Naive thymus-derived CD4-positive, alpha-beta T cell (primary cell): ENCODE measurements around the gene ERI2. TPM values are rescaled to one million over a fixed set of nuclear protein-coding genes. Genes with fewer than 3 reads are reported as not detected.
"Not testable (repeated sequence)": the region's sequence is repeated elsewhere in the genome, so short reads cannot be mapped to it uniquely, and the experiment has no call there.

Experiments
- ATAC-seq: fragments of 150-1000 bp; cut with Tn5 transposase; 2 replicates; pipeline ENCODE4 v1.10.0; 2021; ENCODE audit warnings: mild to moderate bottlenecking, moderate library complexity
- CTCF ChIA-PET: fragments of 350-600 bp; sonication (Branson Sonifier 250); formaldehyde crosslinking; loops from one replicate; lab custom pipeline; 2021; ENCODE audit warnings: antibody characterized with exemption; lab: Charles Lee
- POLR2A ChIA-PET: fragments of 350-600 bp; sonication (Branson Sonifier 250); formaldehyde crosslinking; loops from one replicate; lab custom pipeline; 2021; ENCODE audit warnings: antibody characterized with exemption, inconsistent platforms; lab: Charles Lee
- DNase-seq, 9 donors: peaks; one replicate each; pipeline versions ENCODE4 v3.0.0 to v3.0.0-alpha.2; 2020 to 2022; ENCODE audit warnings: mixed read lengths in 1 of 9
- H3K27ac ChIP-seq: one replicate; pipeline ENCODE4 v1.7.0; 2013; ENCODE audit warnings: mild to moderate bottlenecking, low read depth, low read length, moderate library complexity
- H3K27me3 ChIP-seq, 2 donors: one replicate each; pipeline ENCODE4 v1.7.0; 2013; ENCODE audit warnings: low read length in 2 of 2, mild to moderate bottlenecking in 2 of 2, moderate library complexity in 2 of 2; ENCODE audit not compliant: control insufficient read depth in 2 of 2, insufficient read depth in 2 of 2
- H3K36me3 ChIP-seq, 3 experiments: 1 replicate in 2 of 3; 2 replicates in 1 of 3; pipeline ENCODE4 v1.7.0; 2013; ENCODE audit warnings: low read length in 3 of 3, mild to moderate bottlenecking in 3 of 3, moderate library complexity in 1 of 3; ENCODE audit not compliant: insufficient read depth in 3 of 3, control insufficient read depth in 2 of 3
- H3K4me1 ChIP-seq, 2 donors: one replicate each; pipeline ENCODE4 v1.7.0; 2013; ENCODE audit warnings: low read length in 2 of 2, mild to moderate bottlenecking in 2 of 2, moderate library complexity in 1 of 2; ENCODE audit not compliant: control insufficient read depth in 2 of 2, insufficient read depth in 2 of 2
- H3K4me3 ChIP-seq: 2 replicates; pipeline ENCODE4 v1.7.0; 2013; ENCODE audit warnings: mild to moderate bottlenecking, low read length
- H3K9me3 ChIP-seq, 3 experiments: 1 replicate in 2 of 3; 2 replicates in 1 of 3; pipeline ENCODE4 v1.7.0; 2013; ENCODE audit warnings: low read length in 3 of 3; ENCODE audit not compliant: control insufficient read depth in 2 of 3
- H3K27ac Mint-ChIP-seq, 9 donors: one replicate each; pipeline ENCODE4 v1.8.0; 2020 to 2022; ENCODE audit warnings: mixed read lengths in 9 of 9, mild to moderate bottlenecking in 8 of 9, moderate library complexity in 5 of 9, inconsistent platforms in 2 of 9
- H3K27me3 Mint-ChIP-seq, 5 donors: one replicate each; pipeline ENCODE4 v1.8.0; 2021 to 2022; ENCODE audit warnings: mixed read lengths in 5 of 5, mild to moderate bottlenecking in 1 of 5
- H3K36me3 Mint-ChIP-seq, 5 donors: one replicate each; pipeline ENCODE4 v1.8.0; 2020 to 2022; ENCODE audit warnings: mixed read lengths in 5 of 5, mild to moderate bottlenecking in 3 of 5, inconsistent platforms in 1 of 5
- H3K4me1 Mint-ChIP-seq, 7 donors: one replicate each; pipeline ENCODE4 v1.8.0; 2020 to 2022; ENCODE audit warnings: mixed read lengths in 7 of 7, mild to moderate bottlenecking in 3 of 7, inconsistent platforms in 1 of 7
- H3K4me3 Mint-ChIP-seq, 10 donors: one replicate each; pipeline ENCODE4 v1.8.0; 2020 to 2022; ENCODE audit warnings: mild to moderate bottlenecking in 10 of 10, mixed read lengths in 10 of 10, moderate library complexity in 6 of 10, inconsistent platforms in 2 of 10
- H3K9me3 Mint-ChIP-seq, 11 donors: one replicate each; pipeline ENCODE4 v1.8.0; 2020 to 2022; ENCODE audit warnings: mixed read lengths in 11 of 11, mild to moderate bottlenecking in 4 of 11, inconsistent platforms in 1 of 11, moderate library complexity in 1 of 11
- intact Hi-C, 2 donors: fragments of 100-400 bp; cut with micrococcal nuclease; formaldehyde crosslinking; loops; one replicate each; pipeline ENCODE4 v1.15.1; 2023
- polyA plus RNA-seq, 2 donors: library from polyadenylated mRNA; unstranded; fragments of 300-500 nt; fragmentation: Illumina TruSeq; gene quantifications; one replicate each; pipeline ENCODE4 v1.2.3, GENCODE V29; 2021
- total RNA-seq, 6 experiments: library from RNA in 5 of 6; stranded (reverse) in 5 of 6; gene quantifications; 1 replicate in 5 of 6; 2 replicates in 1 of 6; pipeline ENCODE4 v1.2.3 and lab custom pipeline; 2021 to 2026

The ERI2 gene
- total and polyA plus RNA-seq, 7 experiments from 2014 or later = 1.8 to 10.4 (median 3.4) TPM

DNA sequence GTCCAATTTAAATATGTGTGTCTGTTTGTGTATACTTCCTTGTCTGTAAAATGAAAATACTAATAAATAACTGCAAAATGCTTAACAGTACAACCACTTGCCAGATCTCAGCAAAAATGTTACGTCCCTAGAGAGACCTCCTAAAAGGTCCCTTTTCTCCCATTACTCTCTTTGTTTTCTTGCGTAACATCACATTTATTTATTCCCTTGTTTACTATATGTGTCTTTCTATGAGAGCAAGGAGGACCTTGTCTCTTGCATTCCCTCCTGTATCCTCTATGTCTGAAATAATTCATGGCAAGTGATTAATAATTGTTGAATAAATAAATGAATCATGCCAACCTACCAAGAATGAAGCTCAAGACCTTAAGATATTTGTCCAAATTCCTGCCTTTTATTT lies 40.5 kb downstream of the ERI2 start:
- no peak overlapping the region for H3K4me3 ChIP-seq
- no peak for ATAC-seq
- H3K36me3 ChIP-seq = no peaks in the 10 kb centered on the region
- H3K27ac Mint-ChIP-seq = peak overlapping the region in 2 of 9 donors; percentile 22 to 92
- ChIA-PET POLR2A (interaction anchor here (1.5 kb wide), 1 partner anchor 24 kb away, joined by 8 read pairs; the partner anchor contains the start of gene THUMPD1), CTCF (no interaction called here)
- H3K27ac ChIP-seq = no peak overlapping the region
- no peak for DNase-seq
- peaks cover 8 to 21% (median 16%) of the 10 kb centered on the region in 5 donors for H3K36me3 Mint-ChIP-seq
- peaks cover 4 to 13% of the 10 kb centered on the region in 2 donors for H3K4me1 ChIP-seq
- H3K9me3 ChIP-seq = no peaks in the 10 kb centered on the region
- H3K9me3 Mint-ChIP-seq = peaks cover 0 to 17% (median 5%) of the 10 kb centered on the region in 11 donors
- no peaks in the 10 kb centered on the region for H3K27me3 ChIP-seq
- intact Hi-C loops = loop anchor here in 1 of 2 donors (2.0 kb wide), 1 partner anchor 41 kb away; the partner anchor contains the start of genes ERI2 and REXO5
- H3K27me3 Mint-ChIP-seq = no peaks in the 10 kb centered on the region
- peaks cover 6 to 46% (median 31%) of the 10 kb centered on the region in 7 donors for H3K4me1 Mint-ChIP-seq
- no peak overlapping the region for H3K4me3 Mint-ChIP-seq

DNA sequence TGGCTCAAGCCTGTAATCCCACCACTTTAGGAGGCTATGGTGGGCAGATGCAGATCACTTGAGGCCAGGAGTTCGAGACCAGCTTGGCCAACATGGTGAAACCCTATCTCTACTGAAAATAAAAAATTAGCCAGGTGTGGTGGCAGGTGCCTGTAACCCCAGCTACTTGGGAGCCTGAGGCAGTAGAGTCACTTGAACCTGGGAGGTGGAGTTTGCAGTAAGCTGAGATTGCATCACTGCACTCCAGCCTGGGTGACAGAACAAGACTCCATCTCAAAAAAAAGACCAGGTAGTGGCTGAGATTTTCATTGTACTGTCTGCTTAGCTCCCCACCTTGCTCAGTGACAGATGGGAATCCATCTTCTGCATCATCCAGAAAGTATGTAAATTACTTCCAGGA lies 41.8 kb downstream of the ERI2 start:
- peak overlapping the region in 2 of 10 donors; percentile 19 to 21 for H3K4me3 Mint-ChIP-seq
- peak overlapping the region; percentile 72 for H3K27ac ChIP-seq
- peaks cover 4 to 13% of the 10 kb centered on the region in 2 donors for H3K4me1 ChIP-seq
- POLR2A ChIA-PET = interaction anchor here (1.5 to 2.0 kb wide), 2 partner anchors 23 kb away, joined by 8 to 19 read pairs; partner anchors contain the start of gene THUMPD1
- H3K27me3 Mint-ChIP-seq, H3K27me3 ChIP-seq, H3K9me3 ChIP-seq, DNase-seq, CTCF ChIA-PET, ATAC-seq, H3K4me3 ChIP-seq, H3K36me3 ChIP-seq: not testable (repeated sequence)
- intact Hi-C loops = loop anchor here in 1 of 2 donors (2.0 kb wide), 1 partner anchor 42 kb away; the partner anchor contains the start of genes ERI2 and REXO5
- peaks cover 7 to 46% (median 31%) of the 10 kb centered on the region in 7 donors for H3K4me1 Mint-ChIP-seq
- H3K9me3 Mint-ChIP-seq = peaks cover 0 to 28% (median 8%) of the 10 kb centered on the region in 11 donors
- H3K27ac Mint-ChIP-seq = peak overlapping the region in 5 of 9 donors; percentile 48 to 96 (median 93)
- H3K36me3 Mint-ChIP-seq = peaks cover 9 to 28% (median 21%) of the 10 kb centered on the region in 5 donors

DNA sequence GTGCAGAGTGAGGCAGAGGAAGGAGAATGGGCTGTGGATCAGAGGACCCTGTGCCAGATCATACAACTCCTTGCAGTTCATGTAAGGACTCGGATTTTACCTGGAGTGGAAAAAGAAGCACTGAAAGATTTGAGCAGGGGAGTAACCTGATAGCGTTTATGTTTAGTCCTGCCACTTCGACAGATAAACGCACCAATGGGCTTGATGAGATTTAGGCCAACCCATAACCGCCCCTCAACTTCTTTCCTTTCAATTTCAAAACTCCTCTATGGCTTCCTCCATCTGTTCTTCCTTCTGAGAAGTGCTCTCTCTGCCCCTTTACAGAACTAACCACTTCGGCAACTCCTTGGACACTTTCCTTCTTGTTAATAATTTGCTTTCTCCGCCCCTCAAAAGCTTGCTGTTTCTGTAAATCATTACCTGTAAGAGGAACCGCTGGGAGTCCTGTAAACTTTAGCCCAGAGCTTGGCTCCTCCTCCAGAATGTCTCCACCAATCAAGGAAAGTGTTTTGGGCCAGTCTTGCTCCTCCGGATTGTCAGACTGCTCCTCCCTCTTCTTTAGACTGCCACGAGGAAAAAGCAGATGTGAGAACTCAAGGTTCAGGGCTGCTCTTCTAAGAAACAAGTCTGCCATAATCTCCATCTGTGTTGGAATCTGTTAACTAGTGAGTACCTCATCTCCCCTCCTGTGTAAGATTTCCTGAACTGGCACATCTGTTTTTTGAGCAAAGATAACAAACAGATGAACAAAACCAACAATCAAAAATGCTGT lies 42.6 kb downstream of the ERI2 start, which contains the start of gene ACSM3:
Gene ACSM3 (plus strand): TSS at position 554 of the 772 bp plus-strand sequence. CDS start 6,021 bp downstream, outside the sequence.
- Mint-ChIP-seq H3K4me1 (peaks cover 7 to 46% (median 31%) of the 10 kb centered on the region in 7 donors), H3K36me3 (peaks cover 9 to 28% (median 24%) of the 10 kb centered on the region in 5 donors), H3K27ac (peak within 1 kb of the TSS; percentile 90 to 96 (median 93)), H3K27me3 (no peaks in the 10 kb centered on the region), H3K4me3 (peak within 1 kb of the TSS; percentile 80 to 97 (median 93)), H3K9me3 (peaks cover 0 to 30% (median 8%) of the 10 kb centered on the region in 11 donors)
- ChIA-PET POLR2A (interaction anchor here (0.9 to 2.0 kb wide), 3 partner anchors 9 to 22 kb away, joined by 3 to 19 read pairs (median 4); partner anchors contain the start of gene THUMPD1), CTCF (interaction anchor here (0.6 kb wide), 1 partner anchor 22 kb away, joined by 3 read pairs; the partner anchor contains the start of gene THUMPD1)
- no peaks in the 10 kb centered on the region for H3K9me3 ChIP-seq
- no peaks in the 10 kb centered on the region for H3K27me3 ChIP-seq
- H3K4me1 ChIP-seq = peaks cover 4 to 13% of the 10 kb centered on the region in 2 donors
- H3K4me3 ChIP-seq = peak within 1 kb of the TSS; percentile 72
- ATAC-seq (peak; percentile 99), DNase-seq (peak in 8 of 9 donors; percentile 51 to 84 (median 79))
- H3K27ac ChIP-seq = peak within 1 kb of the TSS; percentile 72
- no peaks in the 10 kb centered on the region for H3K36me3 ChIP-seq
- intact Hi-C loops = loop anchor here (1.0 to 2.0 kb wide), 6 partner anchors 22 to 395 kb away; partner anchors contain the start of genes ERI2 (in 2 of the 2), REXO5 (in 2 of the 2), THUMPD1 (in 2 of the 2) and DCUN1D3 (in 1 of the 2)

DNA sequence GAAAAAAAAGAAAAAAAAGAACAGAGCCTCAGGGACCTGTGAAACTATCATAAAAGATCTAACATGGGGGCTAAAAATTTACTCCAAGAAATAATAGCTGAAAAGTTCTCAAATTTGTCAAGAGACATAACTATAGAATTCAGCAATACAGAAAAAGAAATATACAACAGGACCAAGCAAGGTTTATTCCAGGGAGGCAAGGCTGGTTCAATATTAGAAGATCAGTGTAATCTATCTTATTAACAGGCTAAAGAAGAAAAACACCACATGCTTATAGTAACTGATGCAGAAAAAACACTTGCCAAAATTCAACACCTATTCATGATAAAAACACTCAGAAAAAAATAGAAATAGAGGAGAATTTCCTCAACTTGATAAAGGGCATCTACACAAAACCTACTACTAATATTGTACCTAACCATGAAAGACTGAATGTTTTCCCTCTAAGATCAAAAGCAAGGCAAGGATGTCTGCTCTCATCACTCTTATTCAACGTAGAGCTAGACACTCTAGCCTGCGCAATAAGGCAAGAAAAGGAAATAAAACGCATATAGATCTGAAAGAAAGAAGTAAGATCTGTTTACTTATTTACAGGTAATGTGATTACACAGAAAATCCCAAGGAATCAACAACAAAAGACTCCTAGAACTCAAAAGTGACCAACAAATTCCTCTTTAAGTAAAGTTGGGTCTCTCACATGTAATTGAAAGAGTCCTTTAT lies 43.7 kb downstream of the ERI2 start:
- H3K4me3 Mint-ChIP-seq = peak overlapping the region in 9 of 10 donors; percentile 80 to 97 (median 93)
- no peak overlapping the region for H3K4me3 ChIP-seq
- no peaks in the 10 kb centered on the region for H3K9me3 ChIP-seq
- DNase-seq (no peak), ATAC-seq (no peak)
- intact Hi-C loops = loop anchor here (1.0 to 2.0 kb wide), 5 partner anchors 21 to 396 kb away; partner anchors contain the start of genes THUMPD1 (in 2 of the 2), DCUN1D3 (in 1 of the 2), ERI2 (in 1 of the 2) and LDAF1 (in 1 of the 2)
- peak overlapping the region; percentile 72 for H3K27ac ChIP-seq
- H3K36me3 ChIP-seq = no peaks in the 10 kb centered on the region
- peak overlapping the region; percentile 90 to 96 (median 93) for H3K27ac Mint-ChIP-seq
- CTCF ChIA-PET = no interaction called here
- H3K27me3 Mint-ChIP-seq = no peaks in the 10 kb centered on the region
- peaks cover 4 to 13% of the 10 kb centered on the region in 2 donors for H3K4me1 ChIP-seq
- H3K27me3 ChIP-seq = no peaks in the 10 kb centered on the region
- POLR2A ChIA-PET = interaction anchor here (0.7 to 2.0 kb wide), 3 partner anchors 14 to 21 kb away, joined by 3 to 19 read pairs (median 4); partner anchors contain the start of gene THUMPD1
- H3K9me3 Mint-ChIP-seq = peaks cover 0 to 30% (median 8%) of the 10 kb centered on the region in 11 donors
- H3K36me3 Mint-ChIP-seq = peaks cover 9 to 28% (median 24%) of the 10 kb centered on the region in 5 donors
- peaks cover 7 to 46% (median 31%) of the 10 kb centered on the region in 7 donors for H3K4me1 Mint-ChIP-seq

DNA sequence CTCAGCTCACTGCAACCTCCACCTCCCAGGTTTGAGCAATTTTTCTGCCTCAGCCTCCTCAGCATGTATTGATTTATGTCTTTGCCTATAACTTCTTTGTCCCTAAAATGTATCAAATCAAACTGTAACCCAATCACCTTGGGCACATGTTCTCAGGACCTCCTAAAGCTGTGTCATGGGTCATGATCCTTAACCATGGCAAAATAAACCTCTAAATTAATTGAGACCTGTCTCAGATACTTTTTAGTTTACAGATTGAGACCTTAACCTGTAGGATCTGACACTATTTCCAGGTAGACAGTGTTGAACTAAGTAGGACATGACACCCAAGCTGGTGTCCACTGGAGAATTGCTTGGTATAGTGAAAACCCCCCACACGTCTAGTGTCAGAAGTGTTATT lies 45.1 kb downstream of the ERI2 start:
- Histone ChIP-seq H3K27ac (no peak overlapping the region), H3K4me3 (no peak overlapping the region), H3K36me3 (no peaks in the 10 kb centered on the region), H3K27me3 (no peaks in the 10 kb centered on the region), H3K4me1 (peaks cover 4 to 13% of the 10 kb centered on the region in 2 donors), H3K9me3 (no peaks in the 10 kb centered on the region)
- ChIA-PET CTCF (no interaction called here), POLR2A (no interaction called here)
- Mint-ChIP-seq H3K36me3 (peaks cover 9 to 28% (median 24%) of the 10 kb centered on the region in 5 donors), H3K9me3 (peaks cover 0 to 30% (median 8%) of the 10 kb centered on the region in 11 donors), H3K4me3 (peak overlapping the region in 3 of 10 donors; percentile 1 to 35 (median 14)), H3K27me3 (no peaks in the 10 kb centered on the region), H3K27ac (no peak overlapping the region), H3K4me1 (peaks cover 7 to 46% (median 31%) of the 10 kb centered on the region in 7 donors)
- intact Hi-C loops = no loop called here
- ATAC-seq (no peak), DNase-seq (no peak)

DNA sequence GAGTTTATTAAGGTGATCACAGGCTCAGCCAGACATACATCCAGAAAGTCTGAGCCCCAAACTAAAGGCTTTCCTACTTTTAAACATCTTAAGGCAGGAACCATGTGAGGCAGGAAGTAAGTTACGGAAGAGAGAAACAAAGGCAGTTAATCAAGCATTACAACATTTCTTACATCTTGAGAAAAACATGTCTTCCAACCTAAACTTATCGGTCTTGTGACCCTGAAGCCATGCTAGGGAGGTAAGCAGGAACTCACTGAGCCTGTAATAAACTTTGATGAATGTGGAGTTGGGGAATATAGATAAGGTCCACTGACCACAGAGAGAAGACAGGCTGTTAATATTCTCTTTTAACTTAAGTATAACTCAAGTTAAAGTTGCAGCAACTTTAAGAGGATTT lies 45.9 kb downstream of the ERI2 start:
- Histone ChIP-seq H3K4me1 (peaks cover 4 to 13% of the 10 kb centered on the region in 2 donors), H3K27me3 (no peaks in the 10 kb centered on the region), H3K36me3 (no peaks in the 10 kb centered on the region), H3K27ac (no peak overlapping the region), H3K4me3 (no peak overlapping the region), H3K9me3 (no peaks in the 10 kb centered on the region)
- no peak for ATAC-seq
- H3K9me3 Mint-ChIP-seq = peaks cover 0 to 30% (median 8%) of the 10 kb centered on the region in 11 donors
- no peaks in the 10 kb centered on the region for H3K27me3 Mint-ChIP-seq
- peaks cover 7 to 40% (median 31%) of the 10 kb centered on the region in 7 donors for H3K4me1 Mint-ChIP-seq
- DNase-seq = no peak
- CTCF ChIA-PET = no interaction called here
- POLR2A ChIA-PET = no interaction called here
- H3K4me3 Mint-ChIP-seq = no peak overlapping the region
- intact Hi-C loops = no loop called here
- H3K36me3 Mint-ChIP-seq = peaks cover 9 to 28% (median 24%) of the 10 kb centered on the region in 5 donors
- H3K27ac Mint-ChIP-seq = peak overlapping the region in 1 of 9 donors; percentile 9
